OCI-LY1 (cell line): ENCODE results near the gene ENTPD6.

ENCODE experiments used
- CTCF ChIP-seq: fragments of 200-600 bp; sonication (generic), shearing (Covaris generic); IDR thresholded peaks from 2 replicates; pipeline ENCODE4 v1.5.1; 2017; ENCODE audit warnings: mild to moderate bottlenecking, antibody characterized with exemption, low read length, moderate library complexity, mixed read lengths
- EZH2 ChIP-seq: fragments of 200-600 bp; sonication (generic), shearing (Covaris generic); IDR thresholded peaks from 2 replicates; pipeline ENCODE4 v1.8.0; 2017; ENCODE audit warnings: borderline replicate concordance, mixed run types, mild to moderate bottlenecking, antibody characterized with exemption, low read length, moderate library complexity, mixed read lengths

GRCh38 chr20:25238319-25239037 lies 43.0 kb downstream of the ENTPD6 start:
- no peak for TF ChIP-seq EZH2
- TF ChIP-seq CTCF: no peak
